Keratinocyte (primary cell): ENCODE data around the gene PLCZ1. TPM values are rescaled to one million over a fixed set of nuclear protein-coding genes. Genes with fewer than 3 reads are reported as not detected.
"Not testable (repeated sequence)": the region's sequence is repeated elsewhere in the genome, so short reads cannot be mapped to it uniquely, and the experiment has no call there.

Experiments
- DNase-seq: peaks from one replicate; pipeline ENCODE4 v3.0.0-alpha.2; 2011; ENCODE audit warnings: low read depth, missing footprints, low spot score
- FAIRE-seq: peaks from 2 replicates; lab custom pipeline; 2011; peaks lifted over from hg19 to GRCh38; lab: Jason Lieb, UNC
- H2AFZ ChIP-seq: 2 replicates; pipeline ENCODE4 v1.6.0; 2012; ENCODE audit warnings: low read length, control low read depth, inconsistent platforms; ENCODE audit not compliant: control insufficient read depth
- H3K27ac ChIP-seq: 2 replicates; pipeline ENCODE4 v1.5.1; 2011; ENCODE audit warnings: low read length; ENCODE audit not compliant: control insufficient read depth, insufficient read depth
- H3K27me3 ChIP-seq: 3 replicates; pipeline ENCODE4 v1.6.0; 2011; ENCODE audit warnings: low read length; ENCODE audit not compliant: control insufficient read depth, insufficient read depth; ENCODE audit errors: extremely low read depth
- H3K36me3 ChIP-seq, 2 experiments: 2 replicates in 1 of 2; 3 replicates in 1 of 2; pipeline ENCODE4 v1.5.1; 2011; ENCODE audit warnings: low read length in 2 of 2, mild to moderate bottlenecking in 1 of 2; ENCODE audit not compliant: control insufficient read depth in 2 of 2, insufficient read depth in 2 of 2; ENCODE audit errors: extremely low read depth in 1 of 2
- H3K4me1 ChIP-seq: 3 replicates; pipeline ENCODE4 v1.5.1; 2011; ENCODE audit warnings: low read length; ENCODE audit not compliant: control insufficient read depth, insufficient read depth; ENCODE audit errors: extremely low read depth
- H3K4me2 ChIP-seq: 3 replicates; pipeline ENCODE4 v1.6.0; 2011; ENCODE audit warnings: low read depth, low read length; ENCODE audit not compliant: control insufficient read depth, insufficient read depth; ENCODE audit errors: extremely low read depth
- H3K4me3 ChIP-seq, 3 experiments: fragments of 200-600 bp in 1 of 3; sonication (generic) in 1 of 3; 2 replicates in 2 of 3; 3 replicates in 1 of 3; pipeline ENCODE4 v1.5.1; 2011 to 2016; ENCODE audit warnings: low read length in 3 of 3, mild to moderate bottlenecking in 3 of 3, control low read depth in 2 of 3, inconsistent platforms in 1 of 3, low read depth in 1 of 3, mixed read lengths in 1 of 3, mixed run types in 1 of 3, moderate library complexity in 1 of 3; ENCODE audit not compliant: control insufficient read depth in 2 of 3, insufficient read depth in 2 of 3; ENCODE audit errors: extremely low read depth in 1 of 3
- H3K79me2 ChIP-seq: 2 replicates; pipeline ENCODE4 v1.6.0; 2012; ENCODE audit warnings: low read length; ENCODE audit not compliant: control insufficient read depth, insufficient read depth
- H3K9ac ChIP-seq: 3 replicates; pipeline ENCODE4 v1.6.0; 2011; ENCODE audit warnings: low read length; ENCODE audit not compliant: control insufficient read depth, insufficient read depth; ENCODE audit errors: extremely low read depth
- H3K9me1 ChIP-seq: 3 replicates; pipeline ENCODE4 v1.6.0; 2011; ENCODE audit warnings: low read length; ENCODE audit not compliant: control insufficient read depth, insufficient read depth; ENCODE audit errors: extremely low read depth
- H3K9me3 ChIP-seq: 2 replicates; pipeline ENCODE4 v1.5.1; 2012; ENCODE audit warnings: low read depth, low read length; ENCODE audit not compliant: control insufficient read depth
- H4K20me1 ChIP-seq: 3 replicates; pipeline ENCODE4 v1.6.0; 2011; ENCODE audit warnings: low read length; ENCODE audit not compliant: control insufficient read depth, insufficient read depth; ENCODE audit errors: extremely low read depth
- dilution Hi-C: fragments of 300-500 bp; cut with MboI; formaldehyde crosslinking; loops from one replicate; pipeline ENCODE4 v1.7.0; 2020; ENCODE audit warnings: low sequenced_read_pairs; ENCODE audit not compliant: extremely low pct_ligation_motif_present
- polyA minus RNA-seq, 3 experiments: library from RNA; depleted of rRNA, polyadenylated mRNA; stranded (reverse); fragments of >200 nt; gene quantifications; 1 replicate in 1 of 3; 2 replicates in 1 of 3; 3 replicates in 1 of 3; pipeline ENCODE4 v1.2.3, GENCODE V29; 2011
- polyA plus RNA-seq, 5 experiments: library from polyadenylated mRNA; depleted of rRNA in 3 of 5; stranded (reverse) in 3 of 5; stranded (forward) in 1 of 5; unstranded in 1 of 5; fragments of >200 nt; gene quantifications; 1 replicate in 1 of 5; 2 replicates in 3 of 5; 3 replicates in 1 of 5; pipeline versions ENCODE4 v1.2.1 to v1.2.3, GENCODE V29; 2011 to 2012; ENCODE audit warnings: missing spikeins in 2 of 5, low read depth in 1 of 5, low replicate concordance in 1 of 5
- TF ChIP-seq, protein P1 (sequence below), 3 experiments: IDR thresholded peaks in 1 of 3; conservative IDR thresholded peaks in 1 of 3; optimal IDR thresholded peaks in 1 of 3; 2 replicates in 2 of 3; 3 replicates in 1 of 3; pipeline versions ENCODE3 to v1.5.1; 2011; ENCODE audit warnings: low read length in 3 of 3, mild to moderate bottlenecking in 3 of 3, moderate library complexity in 2 of 3, control low read depth in 1 of 3, inconsistent platforms in 1 of 3; ENCODE audit not compliant: insufficient read depth in 2 of 3; ENCODE audit errors: extremely low read depth in 1 of 3

The PLCZ1 gene, protein sequence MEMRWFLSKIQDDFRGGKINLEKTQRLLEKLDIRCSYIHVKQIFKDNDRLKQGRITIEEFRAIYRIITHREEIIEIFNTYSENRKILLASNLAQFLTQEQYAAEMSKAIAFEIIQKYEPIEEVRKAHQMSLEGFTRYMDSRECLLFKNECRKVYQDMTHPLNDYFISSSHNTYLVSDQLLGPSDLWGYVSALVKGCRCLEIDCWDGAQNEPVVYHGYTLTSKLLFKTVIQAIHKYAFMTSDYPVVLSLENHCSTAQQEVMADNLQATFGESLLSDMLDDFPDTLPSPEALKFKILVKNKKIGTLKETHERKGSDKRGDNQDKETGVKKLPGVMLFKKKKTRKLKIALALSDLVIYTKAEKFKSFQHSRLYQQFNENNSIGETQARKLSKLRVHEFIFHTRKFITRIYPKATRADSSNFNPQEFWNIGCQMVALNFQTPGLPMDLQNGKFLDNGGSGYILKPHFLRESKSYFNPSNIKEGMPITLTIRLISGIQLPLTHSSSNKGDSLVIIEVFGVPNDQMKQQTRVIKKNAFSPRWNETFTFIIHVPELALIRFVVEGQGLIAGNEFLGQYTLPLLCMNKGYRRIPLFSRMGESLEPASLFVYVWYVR
- polyA plus RNA-seq, result 0.15 to 0.62 TPM (median 0.18 TPM) in 3 replicates
- not detected for polyA plus RNA-seq (2011; ENCODE audit: low read depth)
- 0.14 TPM in 1 of 2 replicates, not detected in the other for polyA plus RNA-seq (2011; cell fraction: cytosol; rRNA removed)
- polyA plus RNA-seq (2011; cell fraction: nucleus; rRNA removed), result 0.53 and 1.0 TPM in 2 replicates
- polyA plus RNA-seq (2012; ENCODE audit: low replicate concordance), result 0.24 TPM in 1 of 2 replicates, not detected in the other
- polyA minus RNA-seq, result 0.48 TPM in 1 of 3 replicates, not detected in the others
- polyA minus RNA-seq (2011; cell fraction: cytosol; rRNA and poly(A)+ RNA removed), result not detected
- 1.1 TPM in 1 of 2 replicates, not detected in the other for polyA minus RNA-seq (2011; cell fraction: nucleus; rRNA and poly(A)+ RNA removed)

DNA sequence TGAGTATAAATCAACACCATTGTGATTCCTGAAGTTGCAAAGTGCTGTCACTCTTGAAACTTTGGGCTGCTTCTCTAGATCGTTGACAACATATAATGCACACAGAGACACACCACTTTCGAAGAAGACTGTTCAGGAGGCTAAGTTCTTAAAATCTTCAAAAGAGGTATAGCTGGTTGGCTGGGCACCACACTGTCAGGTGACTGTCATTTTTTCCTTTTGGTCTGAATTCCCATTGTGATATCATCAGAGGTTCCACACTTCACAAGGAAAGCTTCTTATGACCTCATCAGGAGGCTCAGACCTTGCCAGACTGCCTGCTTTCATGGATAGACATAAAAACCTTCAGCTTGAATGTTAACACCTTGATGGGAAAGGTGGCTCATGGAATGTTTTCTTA lies at the start of gene PLCZ1, which contains the start of gene CAPZA3:
PLCZ1 (minus strand) TSS at position 194 of the 400 bp plus-strand sequence. CDS start 641 bp downstream, outside the sequence.
CAPZA3 (plus strand) TSS at position 301 of the 400 bp plus-strand sequence. CDS start 150 bp downstream, outside the sequence.
- no peak for DNase-seq
- H3K9me1 ChIP-seq, result no peaks in the 10 kb centered on the region
- H2AFZ ChIP-seq, result no peak within 1 kb of the TSS
- H4K20me1 ChIP-seq, result no peaks in the 10 kb centered on the region
- H3K4me1 ChIP-seq, result no peaks in the 10 kb centered on the region
- no peak within 1 kb of the TSS for H3K4me3 ChIP-seq
- no peaks in the 10 kb centered on the region for H3K36me3 ChIP-seq
- TF ChIP-seq, protein P1, sequence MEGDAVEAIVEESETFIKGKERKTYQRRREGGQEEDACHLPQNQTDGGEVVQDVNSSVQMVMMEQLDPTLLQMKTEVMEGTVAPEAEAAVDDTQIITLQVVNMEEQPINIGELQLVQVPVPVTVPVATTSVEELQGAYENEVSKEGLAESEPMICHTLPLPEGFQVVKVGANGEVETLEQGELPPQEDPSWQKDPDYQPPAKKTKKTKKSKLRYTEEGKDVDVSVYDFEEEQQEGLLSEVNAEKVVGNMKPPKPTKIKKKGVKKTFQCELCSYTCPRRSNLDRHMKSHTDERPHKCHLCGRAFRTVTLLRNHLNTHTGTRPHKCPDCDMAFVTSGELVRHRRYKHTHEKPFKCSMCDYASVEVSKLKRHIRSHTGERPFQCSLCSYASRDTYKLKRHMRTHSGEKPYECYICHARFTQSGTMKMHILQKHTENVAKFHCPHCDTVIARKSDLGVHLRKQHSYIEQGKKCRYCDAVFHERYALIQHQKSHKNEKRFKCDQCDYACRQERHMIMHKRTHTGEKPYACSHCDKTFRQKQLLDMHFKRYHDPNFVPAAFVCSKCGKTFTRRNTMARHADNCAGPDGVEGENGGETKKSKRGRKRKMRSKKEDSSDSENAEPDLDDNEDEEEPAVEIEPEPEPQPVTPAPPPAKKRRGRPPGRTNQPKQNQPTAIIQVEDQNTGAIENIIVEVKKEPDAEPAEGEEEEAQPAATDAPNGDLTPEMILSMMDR (optimal IDR thresholded peaks at IDR 0.05 in 1 of 3, IDR thresholded peaks at IDR 0.05 in 1 of 3, conservative IDR thresholded peaks at IDR 0.05 in 1 of 3; ENCODE audit: extremely low read depth in 1 of 3, insufficient read depth in 2 of 3, low read length in 3 of 3), result no peak
- no peak within 1 kb of the TSS for H3K27ac ChIP-seq
- no peaks in the 10 kb centered on the region for H3K27me3 ChIP-seq
- no peak for FAIRE-seq
- H3K9me3 ChIP-seq, result no peaks in the 10 kb centered on the region
- dilution Hi-C loops, result no loop called here
- no peak within 1 kb of the TSS for H3K9ac ChIP-seq
- no peak within 1 kb of the TSS for H3K4me2 ChIP-seq
- H3K79me2 ChIP-seq, result no peaks in the 10 kb centered on the region

DNA sequence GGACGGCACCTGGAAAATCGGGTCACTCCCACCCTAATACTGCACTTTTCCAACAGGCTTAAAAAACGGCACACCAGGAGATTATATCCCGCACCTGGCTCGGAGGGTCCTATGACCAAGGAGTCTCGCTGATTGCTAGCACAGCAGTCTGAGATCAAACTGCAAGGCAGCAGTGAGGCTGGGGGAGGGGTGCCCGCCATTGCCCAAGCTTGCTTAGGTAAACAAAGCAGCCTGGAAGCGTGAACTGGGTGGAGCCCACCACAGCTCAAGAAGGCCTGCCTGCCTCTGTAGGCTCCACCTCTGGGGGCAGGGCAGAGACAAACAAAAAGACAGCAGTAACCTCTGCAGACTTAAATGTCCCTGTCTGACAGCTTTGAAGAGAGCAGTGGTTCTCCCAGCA lies 47.7 kb upstream of the PLCZ1 start:
- FAIRE-seq, dilution Hi-C loops: not testable (repeated sequence)

More for the DNA sequence above, 47.7 kb upstream of the PLCZ1 start:
- not testable (repeated sequence) for DNase-seq, H3K9me1 ChIP-seq, H2AFZ ChIP-seq, H3K9me3 ChIP-seq, H3K36me3 ChIP-seq, H3K4me2 ChIP-seq, H3K4me3 ChIP-seq, H3K79me2 ChIP-seq, H3K9ac ChIP-seq, H4K20me1 ChIP-seq, H3K27me3 ChIP-seq, H3K27ac ChIP-seq, H3K4me1 ChIP-seq
